ENCODE results near the gene CLNK.

Gene CLNK

GRCh38 chr4:10606483-10607155 is 77.9 kb downstream of the CLNK start:
- Histone ChIP-seq H3K9me3 (no peaks in the 10 kb centered on the region), H3K4me1 (no peaks in the 10 kb centered on the region), H3K4me3 (no peak overlapping the region), H3K27me3 (ENCODE audit: low read depth) (no peaks in the 10 kb centered on the region), H3K36me3 (replicated peaks) (no peaks in the 10 kb centered on the region)
- in situ Hi-C loops (cut with MboI; ENCODE audit: low sequenced_read_pairs), result no loop called here
- no peak for DNase-seq (ENCODE audit: low spot score in 2 of 2)

DNA sequence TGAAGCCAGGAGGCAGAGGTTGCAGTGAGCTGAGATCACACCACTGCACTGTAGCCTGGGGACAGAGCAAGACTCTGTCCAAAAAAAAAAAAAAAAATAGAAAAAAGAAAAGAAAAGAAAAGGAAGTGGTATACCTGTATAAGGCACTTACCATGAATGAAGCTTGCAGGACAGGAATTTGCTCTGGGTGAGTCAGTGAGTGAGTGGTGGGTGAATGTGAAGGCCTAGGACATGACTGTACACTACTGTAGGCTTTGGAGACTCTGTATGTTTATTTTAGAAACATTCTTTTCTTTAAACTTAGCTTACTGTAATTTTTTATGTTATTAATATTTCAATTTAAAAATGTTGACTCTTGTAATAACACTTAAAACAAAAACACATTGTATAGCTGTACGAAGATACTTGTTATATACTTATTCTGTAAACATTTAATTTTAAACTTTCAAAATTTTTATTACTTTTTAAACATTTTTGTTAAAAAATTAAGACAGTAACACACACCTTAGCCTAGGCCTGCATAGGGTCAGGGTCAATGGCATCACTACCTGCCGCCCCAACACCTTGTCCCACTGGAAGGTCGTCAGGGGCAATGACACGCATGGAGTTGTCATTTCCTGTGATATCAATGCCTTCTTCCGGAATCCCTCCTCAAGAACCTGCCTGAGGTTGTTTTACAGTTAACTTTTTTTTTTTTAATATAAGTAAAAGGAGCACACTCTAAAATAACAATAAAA is 78.7 kb downstream of the CLNK start:
- no peaks in the 10 kb centered on the region for H3K36me3 ChIP-seq (replicated peaks)
- no peaks in the 10 kb centered on the region for H3K27me3 ChIP-seq (ENCODE audit: low read depth)
- in situ Hi-C loops (cut with MboI; ENCODE audit: low sequenced_read_pairs), result no loop called here
- H3K4me1 ChIP-seq, result no peaks in the 10 kb centered on the region
- no peak for DNase-seq (ENCODE audit: low spot score in 2 of 2)
- H3K9me3 ChIP-seq, result no peaks in the 10 kb centered on the region
- no peak overlapping the region for H3K4me3 ChIP-seq

GRCh38 chr4:10605031-10605430 is 79.5 kb downstream of the CLNK start:
- H3K27me3 ChIP-seq (ENCODE audit: low read depth), result no peaks in the 10 kb centered on the region
- no peak overlapping the region for H3K4me3 ChIP-seq
- no peaks in the 10 kb centered on the region for H3K4me1 ChIP-seq
- H3K9me3 ChIP-seq, result no peaks in the 10 kb centered on the region
- in situ Hi-C loops (cut with MboI; ENCODE audit: low sequenced_read_pairs), result no loop called here
- no peaks in the 10 kb centered on the region for H3K36me3 ChIP-seq (replicated peaks)
- no peak for DNase-seq (ENCODE audit: low spot score in 2 of 2)

DNA sequence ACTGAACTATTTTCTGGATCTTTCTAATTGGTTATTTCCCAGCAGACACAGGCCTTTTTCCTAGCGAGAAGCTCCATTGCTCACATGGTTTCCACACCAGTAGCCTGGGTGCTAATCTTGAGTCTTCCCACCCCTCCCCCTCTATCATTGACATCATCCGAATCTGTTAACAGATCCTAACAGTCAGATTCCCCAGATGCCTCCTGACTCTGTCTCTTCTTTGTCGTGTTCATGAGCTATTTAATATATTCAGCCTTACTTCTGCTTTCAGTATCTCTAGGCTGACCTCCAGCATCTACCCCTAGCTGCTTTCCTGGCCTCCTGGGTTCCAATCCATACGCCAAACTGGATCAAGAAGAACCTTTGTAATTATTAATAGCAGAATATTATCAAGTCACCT is 85.0 kb downstream of the CLNK start:
- H3K4me3 ChIP-seq, result no peak overlapping the region
- H3K36me3 ChIP-seq (replicated peaks), result no peaks in the 10 kb centered on the region
- H3K4me1 ChIP-seq, result no peaks in the 10 kb centered on the region
- in situ Hi-C loops (cut with MboI; ENCODE audit: low sequenced_read_pairs), result no loop called here
- H3K27me3 ChIP-seq (ENCODE audit: low read depth), result no peaks in the 10 kb centered on the region
- no peaks in the 10 kb centered on the region for H3K9me3 ChIP-seq
- no peak for DNase-seq (ENCODE audit: low spot score in 2 of 2)

DNA sequence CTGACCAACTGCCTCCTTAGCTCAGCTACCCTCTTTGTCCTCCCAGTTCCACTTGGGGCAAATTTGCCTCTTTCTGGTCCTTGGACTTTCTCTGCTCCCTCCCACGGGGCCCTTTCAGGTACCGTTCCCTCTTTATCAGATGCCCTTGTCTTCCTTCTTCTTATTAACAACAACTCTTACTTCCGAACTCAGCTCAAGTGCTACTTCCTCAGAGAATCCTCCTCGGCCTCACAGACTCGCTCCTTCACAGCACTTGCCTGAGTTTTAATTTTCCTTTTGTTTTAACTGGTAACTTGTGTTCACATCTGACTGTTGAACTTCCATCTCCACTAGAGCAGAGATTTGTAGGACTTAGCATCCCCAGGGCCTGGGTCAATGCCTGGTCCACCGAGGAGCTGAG is 85.7 kb downstream of the CLNK start:
- Histone ChIP-seq H3K4me1 (no peaks in the 10 kb centered on the region), H3K36me3 (replicated peaks) (no peaks in the 10 kb centered on the region), H3K27me3 (ENCODE audit: low read depth) (no peaks in the 10 kb centered on the region), H3K4me3 (no peak overlapping the region), H3K9me3 (no peaks in the 10 kb centered on the region)
- DNase-seq (ENCODE audit: low spot score in 2 of 2), result no peak
- in situ Hi-C loops (cut with MboI; ENCODE audit: low sequenced_read_pairs), result no loop called here

DNA sequence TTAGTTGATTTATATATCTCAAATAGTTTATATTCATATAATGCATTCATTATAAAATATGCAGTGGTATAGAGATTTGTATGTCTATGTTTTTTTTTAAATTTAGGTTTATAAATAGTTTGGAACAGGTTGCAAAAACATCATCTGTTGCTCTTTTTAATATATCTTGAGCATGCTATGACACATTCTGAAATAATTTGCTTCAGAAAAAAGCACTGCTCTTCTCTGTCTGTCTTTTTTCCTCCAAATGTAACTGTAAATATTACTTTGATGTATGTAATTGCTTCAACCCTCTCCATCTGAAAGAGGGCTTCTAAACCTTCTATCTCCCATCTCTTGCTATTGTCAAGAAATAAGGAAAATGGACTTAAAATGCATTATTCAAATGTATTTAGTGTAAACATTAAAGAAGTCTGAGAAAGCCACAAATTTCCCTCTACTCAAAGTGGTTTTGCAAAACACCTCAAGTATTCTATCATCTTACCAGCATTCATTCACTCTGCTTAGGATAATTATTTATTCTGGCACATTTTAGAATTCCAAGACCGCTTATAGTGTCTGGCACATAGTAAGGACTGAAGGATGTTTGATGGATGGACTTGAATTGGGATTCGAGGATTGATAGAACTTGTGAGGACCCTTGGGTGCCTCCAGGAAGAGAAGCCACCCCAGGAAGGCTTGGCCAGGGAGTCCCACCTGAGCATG is 87.8 kb downstream of the CLNK start:
- Histone ChIP-seq H3K9me3 (no peaks in the 10 kb centered on the region), H3K36me3 (replicated peaks) (no peaks in the 10 kb centered on the region), H3K4me3 (no peak overlapping the region), H3K27me3 (ENCODE audit: low read depth) (no peaks in the 10 kb centered on the region), H3K4me1 (no peaks in the 10 kb centered on the region)
- in situ Hi-C loops (cut with MboI; ENCODE audit: low sequenced_read_pairs), result no loop called here
- DNase-seq (ENCODE audit: low spot score in 2 of 2), result no peak

DNA sequence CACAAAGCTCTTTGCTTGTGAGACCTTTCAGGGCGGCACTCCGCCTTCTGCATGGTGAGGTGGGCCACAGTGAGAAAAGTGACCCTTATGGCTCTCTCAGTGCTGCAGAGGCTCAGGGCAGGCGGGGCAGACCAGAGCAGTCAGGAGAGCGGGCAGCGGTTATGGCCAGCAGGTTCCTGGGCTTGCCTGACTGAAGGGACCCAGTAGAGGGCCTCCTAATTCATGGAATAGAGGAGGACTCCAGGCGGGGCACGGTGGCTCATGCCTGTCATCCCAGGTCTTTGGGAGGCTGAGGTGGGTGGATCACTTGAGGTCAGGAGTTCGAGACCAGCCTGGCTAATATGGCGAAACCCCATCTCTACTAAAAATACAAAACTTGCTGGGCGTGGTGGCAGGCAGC is 91.4 kb downstream of the CLNK start:
- in situ Hi-C loops (cut with MboI; ENCODE audit: low sequenced_read_pairs), result no loop called here
- Histone ChIP-seq H3K36me3 (replicated peaks) (no peaks in the 10 kb centered on the region), H3K4me1 (no peaks in the 10 kb centered on the region), H3K4me3 (no peak overlapping the region), H3K9me3 (no peaks in the 10 kb centered on the region), H3K27me3 (ENCODE audit: low read depth) (no peaks in the 10 kb centered on the region)
- no peak for DNase-seq (ENCODE audit: low spot score in 2 of 2)

GRCh38 chr4:10590896-10591295 is 93.7 kb downstream of the CLNK start:
- H3K36me3 ChIP-seq (replicated peaks), result no peaks in the 10 kb centered on the region
- H3K4me3 ChIP-seq, result no peak overlapping the region
- no peaks in the 10 kb centered on the region for H3K9me3 ChIP-seq
- DNase-seq (ENCODE audit: low spot score in 2 of 2), result no peak
- in situ Hi-C loops (cut with MboI; ENCODE audit: low sequenced_read_pairs), result no loop called here
- no peaks in the 10 kb centered on the region for H3K4me1 ChIP-seq
- H3K27me3 ChIP-seq (ENCODE audit: low read depth), result no peaks in the 10 kb centered on the region

- H3K4me3 ChIP-seq, result no peak overlapping the region
- no peaks in the 10 kb centered on the region for H3K36me3 ChIP-seq (replicated peaks)
- in situ Hi-C loops (cut with MboI; ENCODE audit: low sequenced_read_pairs), result no loop called here
- no peaks in the 10 kb centered on the region for H3K9me3 ChIP-seq
- no peaks in the 10 kb centered on the region for H3K4me1 ChIP-seq
- DNase-seq (ENCODE audit: low spot score in 2 of 2), result no peak
- H3K27me3 ChIP-seq (ENCODE audit: low read depth), result no peaks in the 10 kb centered on the region
These were observed 94.8 kb downstream of the CLNK start for GRCh38 chr4:10589799-10590198.

DNA sequence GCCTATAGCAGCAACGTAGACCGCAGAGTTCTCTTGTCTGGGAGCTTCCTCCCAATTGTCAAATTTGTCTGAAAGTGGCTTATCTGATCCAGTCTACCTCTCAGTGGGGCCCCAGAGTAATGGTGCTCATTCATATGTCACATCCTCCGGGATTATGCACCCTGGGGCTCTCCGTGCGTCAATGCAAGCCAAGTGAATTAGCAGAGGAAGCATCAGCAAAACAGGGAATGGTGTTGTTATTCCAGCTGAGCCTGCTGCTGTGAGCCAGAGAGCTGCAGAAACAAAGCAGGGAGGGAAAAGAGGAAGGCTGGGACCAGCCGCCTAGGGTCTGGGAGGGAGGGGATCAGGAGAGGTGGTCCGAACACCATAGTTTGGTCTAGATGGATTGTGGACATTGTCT is 95.2 kb downstream of the CLNK start:
- no peak for DNase-seq (ENCODE audit: low spot score in 2 of 2)
- in situ Hi-C loops (cut with MboI; ENCODE audit: low sequenced_read_pairs), result no loop called here

DNA sequence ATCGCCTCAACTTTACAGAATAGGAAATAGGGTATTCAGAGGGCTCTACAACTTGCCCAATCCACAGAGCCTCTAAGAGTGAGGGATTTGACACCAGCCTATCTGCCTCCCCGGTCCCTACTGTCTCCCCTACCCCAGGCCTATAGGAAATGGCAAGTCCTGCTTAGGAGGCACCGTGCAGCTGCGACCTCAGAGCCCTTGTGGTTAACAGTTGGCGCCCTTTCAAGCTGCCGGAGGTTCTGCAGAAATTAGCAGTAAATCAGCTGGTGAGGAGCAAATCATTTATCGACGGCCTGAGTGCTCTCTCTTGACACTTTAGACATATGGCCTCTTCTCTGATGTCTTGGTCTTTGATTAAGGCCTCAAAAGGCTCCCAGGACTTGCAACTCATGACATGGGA is 96.9 kb downstream of the CLNK start:
- no peak for DNase-seq (ENCODE audit: low spot score in 2 of 2)

More for the DNA sequence above, 95.2 kb downstream of the CLNK start:
- no peaks in the 10 kb centered on the region for H3K36me3 ChIP-seq (replicated peaks)
- H3K9me3 ChIP-seq, result no peaks in the 10 kb centered on the region
- no peaks in the 10 kb centered on the region for H3K27me3 ChIP-seq (ENCODE audit: low read depth)
- no peaks in the 10 kb centered on the region for H3K4me1 ChIP-seq
- no peak overlapping the region for H3K4me3 ChIP-seq

GRCh38 chr4:10587296-10587695 is 97.3 kb downstream of the CLNK start:
- Histone ChIP-seq H3K9me3 (no peaks in the 10 kb centered on the region), H3K4me3 (no peak overlapping the region), H3K4me1 (no peaks in the 10 kb centered on the region), H3K36me3 (replicated peaks) (no peaks in the 10 kb centered on the region), H3K27me3 (ENCODE audit: low read depth) (no peaks in the 10 kb centered on the region)
- in situ Hi-C loops (cut with MboI; ENCODE audit: low sequenced_read_pairs), result no loop called here
- DNase-seq (ENCODE audit: low spot score in 2 of 2), result no peak

More for the DNA sequence above, 96.9 kb downstream of the CLNK start:
- no peaks in the 10 kb centered on the region for H3K4me1 ChIP-seq
- H3K9me3 ChIP-seq, result no peaks in the 10 kb centered on the region
- no peak overlapping the region for H3K4me3 ChIP-seq
- H3K36me3 ChIP-seq (replicated peaks), result no peaks in the 10 kb centered on the region
- in situ Hi-C loops (cut with MboI; ENCODE audit: low sequenced_read_pairs), result no loop called here
- no peaks in the 10 kb centered on the region for H3K27me3 ChIP-seq (ENCODE audit: low read depth)

DNA sequence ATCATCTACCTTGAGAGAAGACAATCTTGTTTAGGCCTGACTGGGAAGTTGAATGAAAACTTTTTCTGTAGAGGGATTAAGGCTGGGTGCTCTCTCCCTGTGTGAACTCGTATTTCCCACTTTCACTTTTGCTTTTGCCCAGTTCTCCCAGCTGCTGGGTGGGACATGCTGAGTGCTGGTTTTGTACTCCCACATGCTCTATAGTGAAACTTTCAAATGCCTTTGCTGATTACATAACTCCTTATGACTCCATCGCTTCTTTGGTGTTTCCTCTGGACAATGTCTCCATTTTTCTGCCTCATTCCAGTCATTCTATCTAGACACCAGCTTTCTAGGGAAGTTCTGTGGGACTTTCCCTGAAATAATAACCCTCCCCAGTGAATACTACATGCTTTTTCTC is 100.5 kb downstream of the CLNK start:
- in situ Hi-C loops (cut with MboI; ENCODE audit: low sequenced_read_pairs), result no loop called here
- Histone ChIP-seq H3K27me3 (ENCODE audit: low read depth) (no peaks in the 10 kb centered on the region), H3K9me3 (no peaks in the 10 kb centered on the region), H3K36me3 (replicated peaks) (no peaks in the 10 kb centered on the region), H3K4me1 (no peaks in the 10 kb centered on the region), H3K4me3 (no peak overlapping the region)
- DNase-seq (ENCODE audit: low spot score in 2 of 2), result no peak

- DNase-seq (ENCODE audit: low spot score in 2 of 2), result no peak
- Histone ChIP-seq H3K36me3 (replicated peaks) (no peaks in the 10 kb centered on the region), H3K9me3 (no peaks in the 10 kb centered on the region), H3K27me3 (ENCODE audit: low read depth) (no peaks in the 10 kb centered on the region), H3K4me1 (no peaks in the 10 kb centered on the region), H3K4me3 (no peak overlapping the region)
- in situ Hi-C loops (cut with MboI; ENCODE audit: low sequenced_read_pairs), result no loop called here
These were observed 101.6 kb downstream of the CLNK start for GRCh38 chr4:10582951-10583350.
